Vagina (tissue), 2 donors: ENCODE results near the gene RAB3B. TPM values are rescaled to one million over a fixed set of nuclear protein-coding genes. Genes with fewer than 3 reads are reported as not detected.
A peak's percentile ranks its signal among the peaks of the same experiment; 100 is the strongest.

Experiments used
- DNase-seq, 2 donors: peaks; one replicate each; pipeline ENCODE4 v3.0.0-alpha.2; 2017; ENCODE audit errors: extremely low spot score in 2 of 2
- H3K27ac ChIP-seq: fragments of 200-600 bp; sonication (generic); one replicate; pipeline ENCODE4 v1.5.1; 2019
- H3K27me3 ChIP-seq: fragments of 200-600 bp; sonication (generic); one replicate; pipeline ENCODE4 v1.5.1; 2019
- H3K36me3 ChIP-seq, 2 donors: fragments of 200-600 bp; sonication (generic); one replicate each; pipeline ENCODE4 v1.5.1; 2017 to 2019
- H3K4me1 ChIP-seq: fragments of 200-600 bp; sonication (generic); one replicate; pipeline ENCODE4 v1.5.1; 2019
- H3K4me3 ChIP-seq, 2 donors: fragments of 200-600 bp; sonication (generic); 1 replicate in 1 of 2; 2 replicates in 1 of 2; pipeline ENCODE4 v1.5.1; 2016 to 2019
- H3K9me3 ChIP-seq: fragments of 200-600 bp; sonication (generic); one replicate; pipeline ENCODE4 v1.5.1; 2019
- CTCF ChIP-seq, 3 experiments: fragments of 450-650 bp in 2 of 3; fragments of 200-600 bp in 1 of 3; sonication (generic) in 1 of 3; IDR thresholded peaks; one replicate each; pipeline ENCODE4 v1.5.1; 2017 to 2019; ENCODE audit warnings: antibody characterized with exemption in 3 of 3, mild to moderate bottlenecking in 2 of 3, moderate library complexity in 2 of 3
- POLR2A ChIP-seq, 2 donors: fragments of 450-650 bp; IDR thresholded peaks; one replicate each; pipeline ENCODE4 v1.6.1; 2017; ENCODE audit warnings: antibody characterized with exemption in 2 of 2, mild to moderate bottlenecking in 2 of 2, moderate library complexity in 2 of 2
- POLR2AphosphoS5 ChIP-seq, 2 donors: sonication (generic); formaldehyde crosslinking; IDR thresholded peaks; one replicate each; pipeline ENCODE4 v1.9.0; 2017; ENCODE audit warnings: antibody characterized with exemption in 2 of 2, mild to moderate bottlenecking in 2 of 2, low read depth in 1 of 2; ENCODE audit not compliant: insufficient read depth in 1 of 2
- intact Hi-C: fragments of 100-400 bp; cut with DNase I; formaldehyde crosslinking; loops from one replicate; pipeline ENCODE4 v1.15.1; 2023
- total RNA-seq: library from RNA; depleted of rRNA; stranded (reverse); fragments of >200 nt; gene quantifications from one replicate; pipeline ENCODE4 v1.2.3, GENCODE V29; 2016

Gene RAB3B
- total RNA-seq, 1 donor from 2014 or later: 2.0 TPM

DNA sequence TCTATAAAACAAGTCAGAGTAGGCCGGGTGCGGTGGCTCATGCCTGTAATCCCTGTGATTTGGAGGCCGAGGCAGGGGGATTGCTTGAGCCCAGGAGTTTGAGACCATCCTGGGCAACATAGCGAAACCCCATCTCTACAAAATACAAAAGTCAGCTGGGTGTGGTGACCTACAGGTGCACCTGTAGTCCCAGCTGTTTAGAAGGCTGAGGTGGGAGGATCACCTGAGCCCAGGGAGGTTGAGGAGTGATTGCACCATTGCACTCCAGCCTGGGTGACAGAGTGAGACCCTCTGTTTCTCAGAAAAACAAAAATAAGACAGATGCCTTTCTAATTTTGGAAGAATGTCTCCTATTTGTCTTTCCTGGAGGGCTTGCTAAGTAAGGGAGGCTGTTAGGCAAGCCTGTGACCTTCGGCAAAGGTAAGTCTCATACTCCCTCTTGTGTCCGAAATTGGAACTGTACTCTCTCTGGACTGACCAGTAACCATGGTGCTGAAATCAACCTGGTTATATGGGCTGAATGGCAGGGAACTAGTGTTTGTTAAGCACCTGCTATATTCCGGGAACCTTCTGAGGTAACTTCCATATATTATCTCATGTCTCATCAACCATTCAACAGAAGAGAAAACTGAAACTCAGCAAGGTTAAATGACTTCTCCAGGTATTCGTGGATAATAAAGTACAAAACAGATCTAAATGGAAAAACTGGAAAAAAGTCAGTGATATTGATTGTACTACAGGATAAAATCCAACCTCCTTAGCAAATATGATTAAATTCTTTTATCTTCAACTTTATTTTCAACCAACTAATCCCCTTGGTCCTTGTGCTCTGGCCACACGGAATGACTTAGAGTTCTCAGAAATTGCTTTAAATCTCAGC lies 11.8 kb upstream of the RAB3B start:
- DNase-seq: no peak
- Histone ChIP-seq H3K4me1 (no peaks in the 10 kb centered on the region), H3K36me3 (no peaks in the 10 kb centered on the region), H3K27me3 (no peaks in the 10 kb centered on the region), H3K27ac (no peak overlapping the region), H3K9me3 (no peaks in the 10 kb centered on the region), H3K4me3 (no peak overlapping the region)
- intact Hi-C loops: no loop called here
- TF ChIP-seq POLR2A (IDR thresholded peaks at IDR 0.05) (no peak), CTCF (IDR thresholded peaks at IDR 0.05) (peak; percentile 60 to 89 (median 63))

- intact Hi-C loops: no loop called here
- Histone ChIP-seq H3K4me3 (no peak overlapping the region), H3K27me3 (no peaks in the 10 kb centered on the region), H3K36me3 (no peaks in the 10 kb centered on the region), H3K4me1 (no peaks in the 10 kb centered on the region), H3K27ac (no peak overlapping the region), H3K9me3 (no peaks in the 10 kb centered on the region)
- DNase-seq: no peak
- TF ChIP-seq POLR2AphosphoS5 (IDR thresholded peaks at IDR 0.05; ENCODE audit: insufficient read depth in 1 of 2, low read depth in 1 of 2) (no peak), CTCF (IDR thresholded peaks at IDR 0.05) (no peak), POLR2A (IDR thresholded peaks at IDR 0.05) (no peak)
Observed at GRCh38 chr1:51998701-51999100, 8.2 kb upstream of the RAB3B start.

DNA sequence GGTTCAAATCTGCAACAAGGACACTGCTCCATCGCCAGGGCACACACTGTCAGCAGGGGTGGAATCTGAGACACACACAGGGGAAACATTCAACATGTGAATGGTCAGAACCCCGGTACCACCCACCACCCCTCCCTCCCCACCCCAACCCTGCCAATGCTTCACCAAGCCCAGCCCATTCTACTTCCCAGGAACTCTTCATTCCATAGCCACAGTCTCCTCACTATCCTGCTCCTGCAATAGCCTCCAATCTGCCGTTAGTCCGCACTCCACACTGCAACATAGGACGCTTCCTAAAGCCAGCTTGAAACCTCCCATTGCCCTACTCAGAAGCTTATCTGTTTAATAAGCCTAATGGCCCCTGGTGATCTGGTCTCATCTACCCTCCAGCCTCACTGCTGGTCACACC lies 7.5 kb upstream of the RAB3B start:
- Histone ChIP-seq H3K9me3 (no peaks in the 10 kb centered on the region), H3K36me3 (no peaks in the 10 kb centered on the region), H3K27me3 (no peaks in the 10 kb centered on the region), H3K4me1 (no peaks in the 10 kb centered on the region), H3K4me3 (no peak overlapping the region), H3K27ac (no peak overlapping the region)
- no peak for DNase-seq
- intact Hi-C loops: no loop called here
- no peak for TF ChIP-seq POLR2A (IDR thresholded peaks at IDR 0.05)
- TF ChIP-seq POLR2AphosphoS5 (IDR thresholded peaks at IDR 0.05; ENCODE audit: insufficient read depth in 1 of 2, low read depth in 1 of 2): no peak
- no peak for TF ChIP-seq CTCF (IDR thresholded peaks at IDR 0.05)

DNA sequence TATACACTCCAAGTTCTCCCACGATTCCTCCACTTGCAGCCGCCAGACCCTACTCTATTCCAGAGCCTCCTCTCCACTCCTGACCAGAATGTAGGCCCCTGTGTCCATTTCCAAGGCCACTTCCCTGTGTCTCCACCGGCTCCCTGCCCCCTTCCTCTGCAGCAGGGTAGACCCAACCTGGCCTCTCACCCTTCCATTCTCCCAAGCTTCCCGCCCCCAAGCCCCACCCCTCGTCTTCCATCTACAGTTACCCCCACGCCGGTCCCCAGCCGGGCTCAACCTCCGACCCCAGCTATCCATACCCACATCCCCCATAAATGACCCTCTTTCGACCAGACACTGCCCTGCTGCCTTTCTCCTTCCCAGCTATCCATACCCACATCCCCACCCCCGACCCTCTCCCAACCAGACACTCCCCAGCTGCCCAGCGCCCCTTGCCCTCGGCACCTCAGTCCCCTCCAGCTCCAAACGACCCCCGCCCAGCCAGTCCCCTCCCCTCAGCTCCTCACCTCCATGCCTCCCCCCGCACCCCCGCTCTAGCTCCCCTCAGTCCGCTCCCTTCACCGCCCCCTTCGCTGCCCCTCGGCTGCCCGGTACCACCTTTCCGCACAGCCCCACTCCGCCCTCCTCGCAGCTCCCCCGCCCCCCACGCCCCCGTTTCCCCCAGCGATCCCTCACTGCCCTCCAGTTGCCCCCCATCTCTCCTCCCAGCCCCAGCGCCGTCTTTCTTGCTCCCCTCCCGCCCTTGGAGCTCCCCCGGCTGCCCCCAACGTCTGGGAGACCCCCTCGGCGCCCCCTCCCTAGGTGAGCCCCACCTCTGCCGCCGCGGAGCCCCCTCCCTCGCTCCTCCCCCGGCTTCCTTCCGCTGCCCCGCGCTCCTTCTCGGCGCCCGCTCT lies 670 bp downstream of the RAB3B start:
- TF ChIP-seq POLR2AphosphoS5 (IDR thresholded peaks at IDR 0.05; ENCODE audit: insufficient read depth in 1 of 2, low read depth in 1 of 2) (no peak), POLR2A (IDR thresholded peaks at IDR 0.05) (no peak), CTCF (IDR thresholded peaks at IDR 0.05) (no peak)
- H3K27me3 ChIP-seq: peaks cover 6% of the 10 kb centered on the region
- H3K36me3 ChIP-seq: no peaks in the 10 kb centered on the region
- intact Hi-C loops: no loop called here
- H3K9me3 ChIP-seq: no peaks in the 10 kb centered on the region
- no peak overlapping the region for H3K27ac ChIP-seq
- H3K4me1 ChIP-seq: no peaks in the 10 kb centered on the region
- DNase-seq: no peak
- peak overlapping the region; percentile 40 to 44 for H3K4me3 ChIP-seq
